ENCODE measurements around the gene OPHN1.

The OPHN1 gene

GRCh38 chrX:68433155-68433980 lies at the start of gene OPHN1:
OPHN1 (minus strand) TSS chrX:68433495; CDS start chrX:68433020, 475 bp downstream.
- peak; percentile 34 for DNase-seq

GRCh38 chrX:68480969-68481368 lies 47.7 kb upstream of the OPHN1 start:
- no peak for DNase-seq

DNA sequence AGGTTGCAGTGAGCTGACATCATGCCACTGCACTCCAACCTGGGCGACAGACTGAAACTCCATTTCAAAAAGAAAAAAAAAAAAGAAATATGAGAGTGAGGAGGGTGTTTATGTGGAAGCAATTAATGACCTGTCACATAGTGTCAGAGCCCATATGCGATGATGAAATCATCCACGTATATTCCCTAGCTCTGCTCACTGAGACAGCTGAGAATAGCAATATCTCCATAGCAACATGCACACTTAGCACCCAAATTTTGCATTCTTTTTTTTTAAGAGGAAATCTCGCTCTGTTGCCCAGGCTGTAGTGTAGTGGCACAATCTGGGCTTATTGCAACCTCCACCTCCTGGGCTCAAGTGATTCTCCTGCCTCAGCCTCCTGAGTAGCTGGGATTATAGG lies 31.5 kb upstream of the OPHN1 start:
- no peak for DNase-seq

DNA sequence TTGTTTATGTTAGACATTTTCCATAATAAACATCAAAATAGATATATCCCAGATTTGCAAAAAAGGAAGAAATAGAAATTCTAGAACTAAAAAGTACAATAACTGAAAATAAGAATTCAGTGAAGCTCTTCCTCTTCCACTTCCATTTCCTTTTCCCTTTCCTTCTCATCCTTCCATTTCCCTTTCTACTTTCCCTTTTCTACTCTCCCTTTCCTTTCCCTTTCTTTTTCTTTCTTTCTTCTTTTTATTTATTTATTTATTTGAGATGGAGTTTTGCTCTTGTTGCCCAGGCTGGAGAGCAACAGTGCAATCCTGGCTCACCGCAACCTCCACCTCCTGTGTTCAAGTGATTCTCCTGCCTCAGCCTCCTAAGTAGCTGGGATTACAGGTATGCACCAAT lies 30.6 kb upstream of the OPHN1 start:
- no peak for DNase-seq

GRCh38 chrX:68462653-68463052 lies 29.4 kb upstream of the OPHN1 start:
- DNase-seq, result no peak

DNA sequence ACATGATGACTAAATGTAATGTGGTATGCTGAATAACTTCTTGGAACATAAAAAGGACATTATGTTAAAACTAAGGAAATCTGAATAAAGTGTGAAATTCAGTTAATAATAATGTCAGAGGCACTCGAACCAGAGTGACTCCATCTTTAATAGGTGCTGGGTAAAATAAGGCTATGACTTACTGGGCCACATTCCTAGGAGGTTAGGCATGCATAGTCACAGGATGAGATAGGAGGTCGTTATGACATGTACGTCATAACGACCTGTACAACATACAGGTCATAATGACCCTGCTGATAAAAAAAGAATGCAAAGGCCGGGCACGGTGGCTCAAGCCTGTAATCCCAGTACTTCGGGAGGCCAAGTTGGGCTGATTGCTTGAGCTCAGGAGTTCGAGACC lies 28.9 kb upstream of the OPHN1 start:
- DNase-seq, result no peak

DNA sequence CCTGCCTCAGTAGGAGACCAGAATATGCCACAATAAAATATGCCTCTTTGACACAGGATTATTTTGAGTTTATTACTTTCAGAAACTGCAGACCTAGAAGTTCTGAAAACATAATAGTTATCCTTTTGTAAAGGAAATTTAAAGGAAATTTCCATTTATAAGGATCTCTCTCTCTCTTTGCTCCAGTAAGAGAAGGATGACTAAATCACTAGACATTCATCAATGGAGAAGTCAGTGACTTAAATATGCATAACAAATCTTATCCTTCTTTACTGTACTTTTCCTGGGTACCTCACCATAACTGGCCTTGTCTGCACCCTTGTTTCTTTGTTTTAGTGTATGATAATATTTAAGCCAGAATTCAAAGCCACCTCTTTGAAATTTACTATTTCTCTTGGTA lies 28.3 kb upstream of the OPHN1 start:
- no peak for DNase-seq

DNA sequence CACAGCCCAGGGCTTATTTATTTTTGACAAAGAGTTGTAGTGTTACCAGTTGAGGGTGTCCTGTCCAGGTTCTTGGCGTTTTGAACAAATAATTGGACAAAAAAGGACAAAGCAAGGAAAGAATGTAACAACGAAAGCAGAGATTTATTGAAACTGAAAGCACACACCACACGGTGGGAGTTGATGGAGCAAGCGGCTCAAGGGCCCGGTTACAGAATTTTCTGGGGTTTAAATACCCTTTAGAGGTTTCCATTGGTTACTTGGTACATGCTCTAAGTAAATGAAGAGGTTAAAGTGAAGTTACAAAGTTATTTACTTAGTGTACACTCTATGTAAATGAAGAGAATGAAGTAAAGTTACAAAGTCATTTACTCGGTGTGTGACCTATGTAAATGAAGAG lies 27.8 kb upstream of the OPHN1 start:
- DNase-seq, result no peak

DNA sequence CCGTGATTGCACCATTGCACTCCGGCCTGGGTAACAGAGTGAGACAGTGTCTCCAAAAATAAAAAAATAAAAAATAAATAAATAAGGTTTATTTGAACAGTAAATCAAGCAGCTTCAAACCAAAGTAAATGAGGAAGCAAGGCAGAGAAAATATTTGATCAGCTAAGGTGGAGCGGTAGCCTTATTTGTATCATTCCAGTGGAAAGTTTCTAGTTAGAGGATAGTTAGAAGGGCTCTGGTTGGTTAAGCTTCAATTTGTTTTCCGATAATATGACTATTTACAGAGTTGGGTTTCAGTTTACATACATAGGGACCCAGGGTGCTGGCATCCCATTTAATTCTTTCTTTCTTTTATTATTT lies 21.8 kb upstream of the OPHN1 start:
- DNase-seq, result no peak

DNA sequence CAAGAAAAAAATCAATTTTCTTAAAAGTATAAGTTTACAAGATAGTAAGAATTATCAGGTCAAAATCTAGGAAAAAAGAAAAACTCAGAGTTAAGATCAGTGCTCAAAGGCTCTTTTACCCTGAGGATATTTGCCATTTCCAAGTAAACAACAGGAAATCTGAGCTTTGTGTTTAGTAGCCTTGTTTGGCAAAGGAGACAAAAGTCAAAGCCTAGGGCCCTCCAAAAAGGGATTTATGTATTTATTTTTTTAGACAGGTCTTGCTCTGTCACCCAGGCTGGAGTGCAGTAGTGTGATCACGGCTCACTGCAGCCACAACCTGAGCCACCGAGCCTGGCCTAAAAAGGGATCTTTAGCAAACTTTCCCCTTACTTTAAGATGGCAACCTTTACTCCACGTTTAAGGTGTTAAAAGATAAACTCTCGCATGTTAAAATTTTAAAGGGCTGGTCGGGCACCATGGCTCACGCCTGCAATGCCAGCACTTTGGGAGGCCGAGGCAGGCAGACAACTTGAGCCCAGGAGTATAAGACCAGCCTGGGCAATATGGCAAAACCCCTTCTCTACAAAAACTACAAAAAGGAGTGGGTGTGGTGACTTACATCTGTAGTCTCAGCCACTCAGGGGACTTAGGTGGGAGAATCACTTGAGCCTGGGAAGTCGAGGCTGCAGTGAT lies 21.3 kb upstream of the OPHN1 start:
- no peak for DNase-seq

DNA sequence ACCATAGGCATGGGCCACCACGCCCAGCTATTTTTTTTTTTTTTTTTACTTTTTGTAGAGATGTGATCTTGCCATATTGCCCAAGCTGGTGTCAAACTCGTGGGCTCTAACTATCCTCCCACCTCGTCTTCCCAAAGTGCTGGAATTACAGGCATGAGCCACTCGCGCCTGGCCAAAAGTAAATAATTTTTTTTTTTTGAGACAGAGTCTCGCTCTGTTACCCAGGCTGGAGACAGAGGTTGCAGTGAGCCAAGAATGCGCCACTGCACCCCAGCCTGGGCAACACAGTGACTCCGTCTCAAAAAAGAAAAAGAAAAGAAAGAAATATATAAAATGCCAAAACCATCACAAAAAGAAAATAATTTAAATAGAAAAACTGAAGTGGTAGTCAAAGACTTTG lies 18.4 kb upstream of the OPHN1 start:
- DNase-seq, result no peak

GRCh38 chrX:68443155-68443868 lies 10.0 kb upstream of the OPHN1 start:
- DNase-seq, result no peak

- no peak for DNase-seq
Observed at GRCh38 chrX:68440940-68441339, 7.6 kb upstream of the OPHN1 start.

DNA sequence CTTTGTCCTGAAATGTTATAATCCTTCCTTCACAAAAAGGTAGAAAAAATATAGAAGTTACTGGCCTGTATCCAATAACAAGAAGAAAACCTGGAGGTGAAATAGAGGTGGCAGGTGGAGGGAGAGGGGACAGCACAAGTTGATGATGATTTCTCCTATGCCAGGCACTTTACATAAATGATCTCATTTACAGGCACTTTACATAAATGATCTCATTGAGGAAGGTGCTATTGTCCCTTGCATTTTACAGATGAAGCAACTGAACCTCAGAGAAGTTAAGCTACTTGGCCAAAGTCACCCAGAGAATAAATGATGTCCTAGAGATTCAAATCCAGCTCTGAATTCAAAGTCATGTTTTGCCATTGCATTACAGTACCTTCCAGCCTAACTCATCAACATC lies 7.1 kb upstream of the OPHN1 start:
- DNase-seq, result no peak

DNA sequence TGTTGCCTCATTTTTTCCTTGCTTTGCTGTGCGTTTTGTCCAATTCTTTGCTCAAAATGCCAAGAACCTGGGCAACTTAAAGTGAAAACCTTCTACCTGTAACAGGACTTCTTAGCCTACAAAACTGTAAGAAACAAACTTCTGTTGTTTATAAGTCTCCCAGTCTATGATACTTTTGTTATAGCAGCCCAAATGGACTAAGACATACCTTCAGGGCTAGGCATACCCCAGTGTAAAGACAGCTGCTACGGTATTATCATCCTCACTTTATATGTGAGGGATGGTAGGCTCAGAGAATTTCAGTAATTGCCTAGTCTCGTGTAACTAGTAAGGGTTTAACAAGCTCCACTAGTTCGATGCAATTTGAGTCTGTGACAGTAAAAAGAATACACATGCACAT lies 6.0 kb upstream of the OPHN1 start:
- DNase-seq, result no peak

- DNase-seq, result no peak
Observed at GRCh38 chrX:68438575-68438974, 5.3 kb upstream of the OPHN1 start.

DNA sequence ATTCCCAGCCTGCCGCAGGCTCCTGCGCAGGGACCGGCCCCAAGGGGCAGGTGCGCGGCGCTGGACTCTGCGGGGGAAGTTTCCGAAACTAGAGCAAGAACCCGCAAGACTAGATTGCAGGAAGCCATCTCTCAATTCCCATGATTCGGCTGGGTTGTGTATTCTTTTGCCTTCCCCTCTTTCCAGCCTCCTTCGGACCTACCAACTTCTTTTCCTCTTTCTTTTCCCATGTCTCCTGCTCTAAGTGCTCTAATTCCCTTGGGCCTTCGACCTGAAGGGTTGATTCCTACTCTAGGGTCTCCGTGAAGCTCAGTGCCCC lies 645 bp upstream of the OPHN1 start:
- no peak for DNase-seq

GRCh38 chrX:68432648-68433047 lies 647 bp downstream of the OPHN1 start:
- DNase-seq, result no peak

GRCh38 chrX:68431836-68432235 lies 1.5 kb downstream of the OPHN1 start:
- no peak for DNase-seq

GRCh38 chrX:68429216-68429615 lies 4.1 kb downstream of the OPHN1 start:
- DNase-seq, result no peak

- DNase-seq, result no peak
Observed at GRCh38 chrX:68428431-68428830, 4.9 kb downstream of the OPHN1 start.

DNA sequence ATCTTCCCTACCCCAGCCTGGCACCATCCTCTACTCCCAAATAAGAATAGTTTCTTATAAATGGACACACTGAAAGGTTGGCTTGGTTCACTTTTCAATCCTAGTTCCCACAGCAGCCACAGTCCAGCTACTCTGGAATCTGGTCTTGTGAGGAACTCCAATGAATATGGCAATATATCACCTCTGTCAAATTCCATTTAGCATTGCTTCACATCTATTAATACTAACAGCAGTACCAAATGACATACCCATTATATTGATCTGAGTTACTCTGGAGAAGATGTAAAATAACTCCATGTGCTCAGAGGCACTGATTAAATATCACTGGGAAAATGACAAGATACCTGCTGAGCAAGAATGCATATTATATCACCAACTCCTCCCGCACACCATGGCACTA lies 8.6 kb downstream of the OPHN1 start:
- DNase-seq, result no peak

DNA sequence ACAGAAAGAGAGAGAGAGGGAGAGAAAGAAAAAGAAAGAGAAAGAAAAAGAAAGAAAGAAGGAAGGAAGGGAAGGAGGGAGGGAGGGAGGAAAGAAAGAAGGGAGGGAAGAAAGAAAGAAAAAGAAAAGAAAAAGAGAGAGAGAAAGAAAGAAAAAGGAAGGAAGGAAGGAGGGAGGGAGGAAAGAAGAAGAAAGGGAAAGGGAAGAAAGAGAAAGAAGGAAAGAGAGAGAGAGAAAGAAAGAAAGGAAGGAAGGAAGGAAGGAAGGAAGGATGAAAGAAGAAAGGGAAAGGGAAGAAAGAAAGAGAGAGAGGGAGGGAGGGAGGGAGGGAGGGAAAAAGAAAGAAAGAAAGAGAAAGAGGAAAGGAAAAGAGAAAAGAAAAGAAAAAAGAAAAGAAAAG lies 10.8 kb downstream of the OPHN1 start:
- DNase-seq, result no peak

DNA sequence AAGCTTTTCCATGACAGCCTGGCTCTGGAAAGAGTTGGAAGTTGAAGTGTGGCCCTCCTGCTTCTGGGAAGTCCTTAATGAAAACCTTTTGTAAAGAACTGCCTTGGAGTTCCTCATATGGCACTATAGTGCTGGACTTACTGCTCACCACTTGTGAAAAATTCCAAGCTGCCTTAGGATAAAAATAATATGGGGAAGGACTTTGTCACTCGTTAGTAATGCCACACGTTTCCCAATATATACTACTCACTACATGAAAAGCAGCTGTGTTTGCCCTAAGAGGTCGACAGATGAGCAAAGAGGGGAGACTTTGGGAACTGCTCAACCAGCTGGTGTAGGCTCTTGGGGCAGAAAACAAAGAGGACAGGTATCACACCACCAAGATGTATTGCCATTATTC lies 11.7 kb downstream of the OPHN1 start:
- no peak for DNase-seq
